GM18858 (cell line): Measurements from ENCODE around the gene SUPT4H1.

ENCODE experiments used
- ATAC-seq: cut with Tn5 transposase; IDR thresholded peaks from one replicate; pipeline ENCODE4 v1.9.1; 2021; ENCODE audit not compliant: unreplicated experiment

Gene SUPT4H1

GRCh38 chr17:58307468-58308172, 44.4 kb downstream of the SUPT4H1 start:
- ATAC-seq: no peak

- no peak for ATAC-seq
Measured at GRCh38 chr17:58306131-58306951, 45.7 kb downstream of the SUPT4H1 start.

- ATAC-seq: no peak
Measured at GRCh38 chr17:58305626-58306025, 46.4 kb downstream of the SUPT4H1 start.

DNA sequence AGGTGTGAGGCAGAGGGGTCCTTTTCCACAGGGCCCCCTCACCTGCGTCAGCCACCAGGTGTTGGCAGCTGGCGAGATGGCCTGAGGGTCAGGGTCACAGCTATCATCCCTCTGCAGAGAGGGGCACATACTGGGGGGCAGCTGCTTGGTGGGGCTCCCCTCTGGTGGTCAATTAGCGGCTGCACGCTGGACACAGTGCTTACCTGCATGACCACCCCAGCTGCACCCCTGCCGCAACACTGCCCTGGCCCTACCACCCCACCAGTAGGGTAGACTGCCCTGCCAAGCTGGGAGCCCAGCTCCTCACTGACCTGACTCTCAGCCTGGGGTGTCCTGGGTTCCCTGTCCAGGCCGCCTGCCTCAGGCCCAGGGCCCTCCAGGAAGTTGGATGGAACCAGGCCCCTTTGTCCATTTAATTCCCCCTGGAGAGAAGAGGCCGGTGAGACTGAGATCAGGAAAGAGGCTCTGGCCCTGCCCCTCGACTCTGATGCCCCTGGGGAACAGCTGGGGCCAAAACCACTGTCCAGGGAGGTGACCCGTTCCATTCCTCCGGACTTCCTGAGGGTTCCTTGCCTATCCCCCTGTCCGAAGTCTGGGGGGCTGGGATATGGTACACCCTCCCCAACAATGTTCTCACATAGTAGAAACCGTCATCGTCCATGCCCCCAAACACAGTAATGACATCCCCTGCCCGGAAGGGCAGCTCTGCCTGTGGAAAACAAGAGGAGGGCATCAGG, 47.1 kb downstream of the SUPT4H1 start:
- no peak for ATAC-seq

DNA sequence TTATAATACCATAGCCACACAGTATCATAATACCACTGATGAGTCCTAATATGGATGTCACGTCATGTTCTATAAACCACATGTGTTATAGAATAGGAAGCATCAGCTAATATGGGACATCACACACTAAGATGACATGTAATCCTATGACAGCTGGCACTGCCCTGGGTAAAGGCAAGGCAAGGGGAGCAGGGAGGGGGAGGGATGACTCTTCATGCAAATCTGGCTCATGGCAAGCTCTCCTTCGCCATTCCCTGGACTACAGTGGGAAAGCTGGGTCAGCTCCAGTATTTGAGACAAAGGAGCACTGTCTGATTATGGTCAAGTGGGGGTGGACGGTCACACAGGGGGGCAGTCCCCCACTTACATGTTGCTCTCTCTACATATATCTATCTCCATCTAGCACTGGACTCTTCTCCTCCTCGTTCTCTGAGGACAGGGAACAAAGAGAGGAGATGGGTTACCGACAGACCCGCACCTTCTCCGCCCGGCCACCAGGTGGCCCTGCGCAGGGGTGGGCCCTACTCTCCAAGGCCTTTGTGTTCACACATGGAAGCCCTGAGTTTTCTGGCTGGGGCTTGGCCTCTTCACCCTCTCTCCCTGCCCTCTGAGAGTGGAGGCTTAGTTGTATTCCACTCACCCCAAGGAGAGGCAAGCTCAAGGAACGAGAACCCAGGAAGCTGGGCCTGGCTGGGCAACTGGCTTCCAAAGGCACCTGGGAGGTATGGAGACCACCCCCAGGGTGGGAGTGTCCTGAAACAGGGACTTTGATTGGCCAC, 47.8 kb downstream of the SUPT4H1 start:
- ATAC-seq: no peak

DNA sequence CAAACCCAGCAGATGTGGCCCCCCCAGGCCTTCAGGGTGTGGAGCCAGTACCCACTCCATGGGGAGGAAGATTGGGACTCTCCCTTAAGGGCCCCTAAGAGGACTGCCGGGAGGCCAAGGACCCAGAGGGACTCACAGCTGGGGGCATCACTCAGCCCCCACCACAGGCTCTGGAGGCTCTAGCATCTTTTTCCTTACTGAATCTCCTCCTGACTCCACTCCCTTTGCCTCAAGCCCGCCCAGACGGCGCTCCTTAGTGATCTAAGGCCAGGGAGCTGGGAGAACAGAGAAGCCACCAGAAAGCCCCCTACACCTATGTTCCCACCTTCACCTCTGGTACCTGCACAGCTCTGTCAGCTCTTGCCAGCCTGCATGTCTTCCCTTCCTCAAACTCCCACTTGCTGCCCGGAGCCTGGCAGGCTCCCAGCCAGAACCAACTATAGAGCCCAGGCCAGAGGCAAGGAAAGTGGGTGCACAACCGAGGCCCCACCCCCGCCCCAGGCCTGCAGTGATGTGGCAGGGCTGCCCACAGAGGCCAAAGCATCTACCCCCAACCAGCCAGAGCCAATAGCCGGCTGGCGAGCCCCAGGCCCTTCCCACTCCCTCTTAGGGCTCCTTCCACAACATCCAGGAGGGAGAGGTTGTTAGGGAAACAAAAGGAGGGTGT, 48.9 kb downstream of the SUPT4H1 start:
- no peak for ATAC-seq

- ATAC-seq: no peak
Measured at GRCh38 chr17:58302171-58302918, 49.7 kb downstream of the SUPT4H1 start.

GRCh38 chr17:58301504-58302150, 50.4 kb downstream of the SUPT4H1 start:
- no peak for ATAC-seq

GRCh38 chr17:58300336-58300735, 51.7 kb downstream of the SUPT4H1 start:
- no peak for ATAC-seq
